Neural progenitor cell (in vitro differentiated cells): ENCODE data around the gene CPN2.

Experiments
- EZH2 ChIP-seq: fragments of 200-600 bp; sonication (generic); IDR thresholded peaks from 2 replicates; pipeline ENCODE4 v1.6.1; 2017; ENCODE audit warnings: antibody characterized with exemption, mild to moderate bottlenecking, moderate library complexity
- EZH2phosphoT487 ChIP-seq: fragments of 200-600 bp; sonication (generic); IDR thresholded peaks from 2 replicates; pipeline ENCODE4 v1.6.1; 2017; ENCODE audit warnings: antibody characterized with exemption
- TF ChIP-seq, protein P1 (sequence below): fragments of 200-600 bp; sonication (generic); IDR thresholded peaks from 2 replicates; pipeline ENCODE4 v1.5.1; 2017; ENCODE audit warnings: antibody characterized with exemption, mild to moderate bottlenecking

DNA sequence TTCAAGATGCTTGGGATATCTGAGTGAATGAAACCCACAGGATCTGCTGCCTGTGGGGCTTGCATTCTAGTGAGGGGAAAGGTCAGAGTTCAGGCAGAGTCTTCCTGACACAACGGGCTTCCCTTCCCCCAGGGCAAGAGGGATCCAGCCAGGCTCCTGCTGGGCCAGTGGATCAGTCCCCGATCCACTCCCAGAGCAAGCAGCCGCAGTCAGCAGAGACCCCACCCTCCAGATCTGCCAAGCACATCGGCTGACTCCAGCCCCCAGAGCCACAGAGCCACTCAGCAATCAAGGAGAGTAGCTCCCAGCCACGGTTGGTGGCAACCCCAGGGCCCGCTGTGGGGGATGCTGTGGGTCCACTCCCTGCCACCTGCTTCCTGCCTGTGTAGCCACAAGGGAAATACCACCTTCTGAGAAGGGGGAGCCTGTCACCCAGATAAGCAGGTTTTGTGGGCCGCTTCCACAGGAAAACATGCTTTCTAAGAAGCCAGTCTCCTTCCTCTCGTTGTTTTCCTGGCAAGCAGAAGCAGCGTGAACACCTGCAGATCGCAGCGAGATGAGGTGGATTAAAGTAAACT is 44.9 kb downstream of the CPN2 start:
- TF ChIP-seq, protein P1, sequence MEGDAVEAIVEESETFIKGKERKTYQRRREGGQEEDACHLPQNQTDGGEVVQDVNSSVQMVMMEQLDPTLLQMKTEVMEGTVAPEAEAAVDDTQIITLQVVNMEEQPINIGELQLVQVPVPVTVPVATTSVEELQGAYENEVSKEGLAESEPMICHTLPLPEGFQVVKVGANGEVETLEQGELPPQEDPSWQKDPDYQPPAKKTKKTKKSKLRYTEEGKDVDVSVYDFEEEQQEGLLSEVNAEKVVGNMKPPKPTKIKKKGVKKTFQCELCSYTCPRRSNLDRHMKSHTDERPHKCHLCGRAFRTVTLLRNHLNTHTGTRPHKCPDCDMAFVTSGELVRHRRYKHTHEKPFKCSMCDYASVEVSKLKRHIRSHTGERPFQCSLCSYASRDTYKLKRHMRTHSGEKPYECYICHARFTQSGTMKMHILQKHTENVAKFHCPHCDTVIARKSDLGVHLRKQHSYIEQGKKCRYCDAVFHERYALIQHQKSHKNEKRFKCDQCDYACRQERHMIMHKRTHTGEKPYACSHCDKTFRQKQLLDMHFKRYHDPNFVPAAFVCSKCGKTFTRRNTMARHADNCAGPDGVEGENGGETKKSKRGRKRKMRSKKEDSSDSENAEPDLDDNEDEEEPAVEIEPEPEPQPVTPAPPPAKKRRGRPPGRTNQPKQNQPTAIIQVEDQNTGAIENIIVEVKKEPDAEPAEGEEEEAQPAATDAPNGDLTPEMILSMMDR, result no peak
- TF ChIP-seq EZH2phosphoT487 (no peak), EZH2 (no peak)
